A549 treated with ZK216348 at 1 μM for 4 hours (cell line): Measurements from ENCODE around the gene NRAP. TPM values are rescaled to one million over a fixed set of nuclear protein-coding genes. Genes with fewer than 3 reads are reported as not detected.

Experiments used
- total RNA-seq: library from RNA; stranded (reverse); fragments of 200-300 nt; extraction: Qiagen RNA extraction; gene quantifications from 5 replicates; pipeline ENCODE4 v1.2.3, GENCODE V29; 2022; ENCODE audit warnings: low read depth

Gene NRAP, protein sequence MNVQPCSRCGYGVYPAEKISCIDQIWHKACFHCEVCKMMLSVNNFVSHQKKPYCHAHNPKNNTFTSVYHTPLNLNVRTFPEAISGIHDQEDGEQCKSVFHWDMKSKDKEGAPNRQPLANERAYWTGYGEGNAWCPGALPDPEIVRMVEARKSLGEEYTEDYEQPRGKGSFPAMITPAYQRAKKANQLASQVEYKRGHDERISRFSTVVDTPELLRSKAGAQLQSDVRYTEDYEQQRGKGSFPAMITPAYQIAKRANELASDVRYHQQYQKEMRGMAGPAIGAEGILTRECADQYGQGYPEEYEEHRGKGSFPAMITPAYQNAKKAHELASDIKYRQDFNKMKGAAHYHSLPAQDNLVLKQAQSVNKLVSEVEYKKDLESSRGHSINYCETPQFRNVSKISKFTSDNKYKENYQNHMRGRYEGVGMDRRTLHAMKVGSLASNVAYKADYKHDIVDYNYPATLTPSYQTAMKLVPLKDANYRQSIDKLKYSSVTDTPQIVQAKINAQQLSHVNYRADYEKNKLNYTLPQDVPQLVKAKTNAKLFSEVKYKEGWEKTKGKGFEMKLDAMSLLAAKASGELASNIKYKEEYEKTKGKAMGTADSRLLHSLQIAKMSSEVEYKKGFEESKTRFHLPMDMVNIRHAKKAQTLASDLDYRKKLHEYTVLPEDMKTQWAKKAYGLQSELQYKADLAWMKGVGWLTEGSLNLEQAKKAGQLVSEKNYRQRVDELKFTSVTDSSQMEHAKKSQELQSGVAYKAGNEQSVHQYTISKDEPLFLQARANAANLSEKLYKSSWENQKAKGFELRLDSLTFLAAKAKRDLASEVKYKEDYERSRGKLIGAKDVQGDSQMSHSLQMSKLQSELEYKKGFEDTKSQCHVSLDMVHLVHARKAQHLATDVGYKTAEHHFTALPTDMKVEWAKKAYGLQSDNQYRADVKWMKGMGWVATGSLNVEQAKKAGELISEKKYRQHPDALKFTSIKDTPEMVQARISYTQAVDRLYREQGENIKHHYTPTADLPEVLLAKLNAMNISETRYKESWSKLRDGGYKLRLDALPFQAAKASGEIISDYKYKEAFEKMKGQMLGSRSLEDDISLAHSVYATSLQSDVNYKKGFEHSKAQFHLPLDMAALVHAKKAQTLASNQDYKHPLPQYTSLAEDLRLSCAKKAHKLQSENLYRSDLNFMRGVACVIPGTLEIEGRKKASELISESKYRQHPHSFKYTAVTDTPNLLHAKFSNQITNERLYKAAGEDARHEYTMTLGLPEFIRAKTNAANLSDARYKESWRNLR (N-terminal part only)
- not detected in 5 replicates for total RNA-seq

DNA sequence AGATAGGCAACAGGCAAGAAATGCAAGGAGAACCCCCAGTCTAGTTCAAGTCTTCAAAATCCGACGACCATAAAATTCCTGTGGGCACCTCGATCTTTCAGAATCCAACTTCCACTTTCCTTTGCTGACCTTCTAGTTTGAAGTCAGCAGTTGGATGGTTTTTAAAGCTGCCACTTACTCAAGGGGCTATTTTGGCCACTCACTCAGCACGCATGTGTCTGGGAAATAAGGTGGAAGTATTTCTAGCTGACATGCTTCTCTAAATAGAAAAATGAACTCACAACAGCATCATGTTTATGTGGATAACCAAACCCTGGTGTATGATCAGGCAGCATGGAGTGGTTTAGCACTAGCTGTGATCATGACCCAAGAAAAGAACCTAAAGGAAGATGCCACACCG lies at the start of gene NRAP:
Gene NRAP (minus strand): TSS at position 134 of the 400 bp plus-strand sequence. CDS start 159 bp downstream, outside the sequence.

DNA sequence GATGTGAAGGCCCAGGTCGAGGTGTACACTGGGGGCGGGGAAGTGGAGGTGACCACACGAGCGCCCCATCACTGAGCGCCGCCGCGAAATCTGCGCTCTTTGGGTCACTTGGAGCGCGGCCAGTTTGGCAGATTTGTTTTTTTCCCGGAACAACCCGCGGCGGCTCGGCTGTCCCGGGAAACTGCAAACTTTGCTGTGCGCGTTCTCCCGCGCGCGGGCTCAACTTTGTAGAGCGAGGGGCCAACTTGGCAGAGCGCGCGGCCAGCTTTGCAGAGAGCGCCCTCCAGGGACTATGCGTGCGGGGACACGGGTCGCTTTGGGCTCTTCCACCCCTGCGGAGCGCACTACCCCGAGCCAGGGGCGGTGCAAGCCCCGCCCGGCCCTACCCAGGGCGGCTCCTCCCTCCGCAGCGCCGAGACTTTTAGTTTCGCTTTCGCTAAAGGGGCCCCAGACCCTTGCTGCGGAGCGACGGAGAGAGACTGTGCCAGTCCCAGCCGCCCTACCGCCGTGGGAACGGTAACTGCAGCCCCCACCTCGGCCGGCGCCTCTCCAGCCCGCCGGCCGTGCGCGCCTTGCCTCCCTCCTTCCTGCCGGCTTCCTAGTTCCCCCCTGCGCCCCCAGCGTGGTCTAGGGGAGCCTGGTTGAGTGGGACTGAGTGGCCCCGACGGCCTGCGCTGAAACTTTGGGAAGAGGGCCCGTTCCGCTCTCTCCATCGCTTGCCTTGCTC lies 15.8 kb upstream of the NRAP start, which contains the start of gene CASP7:
Gene CASP7 (plus strand): TSS at position 450 of the 727 bp plus-strand sequence. CDS start 17,582 bp downstream, outside the sequence.

DNA sequence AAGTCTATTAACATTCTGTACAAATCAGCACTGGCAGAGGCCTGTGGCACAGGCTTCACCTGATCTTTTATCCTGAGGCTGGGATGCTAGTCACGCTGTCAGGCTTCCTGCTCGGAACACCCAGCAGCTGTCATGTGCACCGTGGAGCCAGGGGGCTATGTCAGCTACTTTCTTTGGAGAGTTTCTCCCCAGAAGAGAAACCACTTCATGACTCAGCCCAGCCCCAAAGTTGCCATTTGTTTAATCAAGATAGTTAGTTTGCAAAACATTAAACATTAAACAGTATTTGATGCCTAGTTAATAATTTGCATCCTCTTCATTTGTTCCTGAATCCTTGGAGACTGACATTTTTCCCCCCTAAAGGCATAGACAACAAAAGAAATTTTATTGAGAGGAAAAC lies 111.1 kb downstream of the NRAP start, which contains the start of gene HABP2:
Gene HABP2 (plus strand): TSS at position 353 of the 400 bp plus-strand sequence. CDS start 69 bp downstream, outside the sequence.

Other genes with a start within 250 kb of the NRAP start
- 0.07 to 0.12 TPM (median 0.09 TPM) in 4 of 5 replicates, not detected in the other for gene HABP2, start 111.0 kb downstream of the NRAP start, total RNA-seq
- gene CASP7, start 15.9 kb upstream of the NRAP start, total RNA-seq = 27.4 to 39.8 TPM (median 29.6 TPM) in 5 replicates
- gene PLEKHS1, start 87.6 kb upstream of the NRAP start, total RNA-seq = 0.04 to 0.12 TPM (median 0.09 TPM) in 3 of 5 replicates, not detected in the others
- gene DCLRE1A, start 190.0 kb upstream of the NRAP start, total RNA-seq = 7.3 to 11.2 TPM (median 9.4 TPM) in 5 replicates
- 4.8 to 8.8 TPM (median 7.0 TPM) in 5 replicates for gene NHLRC2, start 190.6 kb upstream of the NRAP start, total RNA-seq